ENCODE data around the gene EXOSC5. TPM values are rescaled to one million over a fixed set of nuclear protein-coding genes. Genes with fewer than 3 reads are reported as not detected.

EXOSC5 gene
- total and polyA plus RNA-seq, 2 of the 13 experiments (the other 11 are each of a cell fraction or from before 2014, with no cell fraction given), result 24.1 to 26.5 TPM

- TF ChIP-seq ZNF512B (CRISPR knock-in tag; IDR thresholded peaks at IDR 0.05; ENCODE audit: borderline replicate concordance) (no peak), FIP1L1 (IDR thresholded peaks at IDR 0.05; ENCODE audit: borderline replicate concordance, insufficient read depth, low read depth, low read length) (no peak), SOX13 (IDR thresholded peaks at IDR 0.05) (no peak), SOX13 (CRISPR knock-in tag; conservative IDR thresholded peaks at IDR 0.05 in 1 of 2, IDR thresholded peaks at IDR 0.05 in 1 of 2) (no peak), PRDM10 (CRISPR knock-in tag; IDR thresholded peaks at IDR 0.05; ENCODE audit: low read depth) (0 out of 2 replicates have a peak, but pooled peaks have one; percentile 4), HDAC2 (CRISPR knock-in tag; IDR thresholded peaks at IDR 0.05) (0 out of 2 replicates have a peak, but pooled peaks have one; percentile 12), HNF1A (IDR thresholded peaks at IDR 0.05; ENCODE audit: low read depth) (no peak), HNF1A (CRISPR knock-in tag; IDR thresholded peaks at IDR 0.05; ENCODE audit: borderline replicate concordance) (0 out of 2 replicates have a peak, but pooled peaks have one; percentile 25), ZNF121 (CRISPR knock-in tag; IDR thresholded peaks at IDR 0.05) (no peak), HDAC1 (CRISPR knock-in tag; IDR thresholded peaks at IDR 0.05) (peak; percentile 48; the same call in 1 of the 2 replicates), ZFP36L2 (CRISPR knock-in tag; IDR thresholded peaks at IDR 0.05) (no peak), EEA1 (CRISPR knock-in tag; IDR thresholded peaks at IDR 0.05; ENCODE audit: borderline replicate concordance) (no peak), PATZ1 (CRISPR knock-in tag; IDR thresholded peaks at IDR 0.05) (peak; percentile 53)
- TF ChIP-seq, protein P1, sequence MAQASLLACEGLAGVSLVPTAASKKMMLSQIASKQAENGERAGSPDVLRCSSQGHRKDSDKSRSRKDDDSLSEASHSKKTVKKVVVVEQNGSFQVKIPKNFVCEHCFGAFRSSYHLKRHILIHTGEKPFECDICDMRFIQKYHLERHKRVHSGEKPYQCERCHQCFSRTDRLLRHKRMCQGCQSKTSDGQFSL (CRISPR knock-in tag; IDR thresholded peaks at IDR 0.05), result peak; percentile 28; the same call in 1 of the 2 replicates
Observed at GRCh38 chr19:41351339-41352245, 45.6 kb downstream of the EXOSC5 start (continued).
